Measurements from ENCODE around the gene CEACAM1.
"Not testable (repeated sequence)": the region's sequence is repeated elsewhere in the genome, so short reads cannot be mapped to it uniquely, and the experiment has no call there.

The CEACAM1 gene

GRCh38 chr19:42466521-42467182 is 61.6 kb downstream of the CEACAM1 start:
- TF ChIP-seq CTCF (conservative IDR thresholded peaks at IDR 0.05; ENCODE audit: low read length), result no peak
- H3K4me3 ChIP-seq (ENCODE audit: low read length), result no peak overlapping the region
- DNase-seq (ENCODE audit: low read depth), result no peak

DNA sequence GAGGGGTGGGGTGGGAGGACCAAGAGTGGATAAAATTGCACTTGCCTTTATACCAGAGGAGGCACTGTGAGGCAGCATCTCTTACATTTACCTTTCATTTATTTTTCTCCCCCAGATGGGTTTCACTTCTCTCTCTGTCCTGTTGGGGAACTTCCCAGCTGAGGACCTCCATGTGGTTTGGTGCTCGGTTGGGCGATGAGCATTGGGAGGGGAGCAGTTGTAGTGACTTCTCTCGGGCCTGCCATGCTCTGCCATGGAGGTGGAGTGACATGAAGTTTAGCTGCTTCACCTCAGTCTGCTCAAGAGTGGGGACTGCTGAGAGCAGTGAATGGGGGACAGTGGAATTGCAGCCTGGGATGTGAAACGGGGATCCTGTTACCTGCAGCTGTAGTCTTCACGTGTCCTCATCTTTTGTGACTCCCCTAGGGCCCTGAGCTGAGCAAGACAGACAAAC is 62.4 kb downstream of the CEACAM1 start:
- no peak for DNase-seq (ENCODE audit: low read depth)
- H3K4me3 ChIP-seq (ENCODE audit: low read length), result no peak overlapping the region
- no peak for TF ChIP-seq CTCF (conservative IDR thresholded peaks at IDR 0.05; ENCODE audit: low read length)

DNA sequence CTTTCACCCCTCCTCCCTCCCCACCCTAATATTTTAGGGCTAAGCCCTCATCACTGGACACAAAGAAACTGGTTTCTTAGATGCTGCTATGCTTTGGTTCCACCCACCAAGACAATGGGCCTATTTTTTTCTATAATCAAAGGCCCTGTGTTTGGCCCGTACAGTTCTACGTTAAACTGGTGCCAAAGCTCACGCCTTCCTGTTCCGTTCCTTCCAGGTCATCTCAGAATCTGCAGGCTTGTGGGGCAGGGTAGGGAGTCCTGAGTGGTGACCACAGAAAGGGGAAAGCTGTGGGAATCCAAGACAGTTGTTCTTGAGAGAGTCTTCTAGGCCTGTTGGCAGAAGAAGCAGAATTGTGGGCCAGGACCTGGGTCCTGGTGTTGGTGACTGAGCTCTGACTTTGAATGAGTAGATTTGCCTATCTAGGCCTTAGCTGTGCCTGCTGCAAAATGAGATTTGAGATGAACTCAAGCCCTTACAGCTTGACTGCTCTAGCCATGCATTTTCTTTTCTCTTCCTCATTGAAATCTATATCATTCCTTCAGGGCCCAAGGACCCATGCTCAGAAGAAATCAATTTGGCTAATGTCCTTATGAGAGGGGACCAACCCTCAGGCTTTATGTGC is 66.5 kb downstream of the CEACAM1 start:
- DNase-seq (ENCODE audit: low read depth), result no peak
- no peak for TF ChIP-seq CTCF (conservative IDR thresholded peaks at IDR 0.05; ENCODE audit: low read length)
- H3K4me3 ChIP-seq (ENCODE audit: low read length), result no peak overlapping the region

- H3K4me3 ChIP-seq (ENCODE audit: low read length); DNase-seq (ENCODE audit: low read depth): not testable (repeated sequence)
Measured at GRCh38 chr19:42461231-42461630, 67.0 kb downstream of the CEACAM1 start.

DNA sequence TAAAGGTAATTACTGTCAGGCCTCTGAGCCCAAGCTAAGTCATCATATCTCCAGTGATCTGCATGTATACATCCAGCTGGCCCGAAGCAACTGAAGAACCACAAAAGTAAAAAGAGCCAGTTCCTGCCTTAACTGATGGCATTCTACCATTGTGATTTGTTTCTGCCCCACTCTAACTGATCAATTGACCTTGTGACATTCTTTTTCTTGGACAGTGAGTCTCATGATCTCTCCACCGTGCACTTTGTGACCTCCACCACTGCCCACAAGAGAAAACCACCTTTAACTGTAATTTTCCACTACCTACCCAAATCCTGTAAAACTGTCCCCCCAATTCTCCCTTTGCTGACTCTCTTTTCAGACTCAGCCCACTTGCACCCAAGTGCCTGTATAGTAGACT is 68.4 kb downstream of the CEACAM1 start:
- no peak for DNase-seq (ENCODE audit: low read depth)
- no peak overlapping the region for H3K4me3 ChIP-seq (ENCODE audit: low read length)
- TF ChIP-seq CTCF (conservative IDR thresholded peaks at IDR 0.05; ENCODE audit: low read length), result no peak
